ENCODE data around the gene MEGF11.

Gene MEGF11

DNA sequence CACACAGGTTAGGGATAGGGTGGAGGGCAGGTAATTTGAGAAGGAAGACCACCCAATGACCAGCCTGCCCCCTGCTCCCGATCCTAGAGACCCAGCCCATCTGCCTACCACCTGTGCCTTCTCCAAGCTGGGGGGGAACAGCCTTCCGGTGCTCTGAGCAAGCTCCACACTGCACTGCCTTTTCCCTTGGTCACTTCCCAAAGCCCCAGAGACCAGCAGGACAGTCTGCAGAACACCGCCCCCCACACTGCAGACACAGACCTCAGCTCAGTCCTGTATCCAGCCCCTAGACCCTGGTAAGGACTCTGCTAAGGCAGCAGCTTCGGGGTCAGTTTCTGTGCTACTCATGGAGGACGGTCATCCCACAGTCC lies 156.9 kb downstream of the MEGF11 start (continued):
- TF ChIP-seq, protein P1, sequence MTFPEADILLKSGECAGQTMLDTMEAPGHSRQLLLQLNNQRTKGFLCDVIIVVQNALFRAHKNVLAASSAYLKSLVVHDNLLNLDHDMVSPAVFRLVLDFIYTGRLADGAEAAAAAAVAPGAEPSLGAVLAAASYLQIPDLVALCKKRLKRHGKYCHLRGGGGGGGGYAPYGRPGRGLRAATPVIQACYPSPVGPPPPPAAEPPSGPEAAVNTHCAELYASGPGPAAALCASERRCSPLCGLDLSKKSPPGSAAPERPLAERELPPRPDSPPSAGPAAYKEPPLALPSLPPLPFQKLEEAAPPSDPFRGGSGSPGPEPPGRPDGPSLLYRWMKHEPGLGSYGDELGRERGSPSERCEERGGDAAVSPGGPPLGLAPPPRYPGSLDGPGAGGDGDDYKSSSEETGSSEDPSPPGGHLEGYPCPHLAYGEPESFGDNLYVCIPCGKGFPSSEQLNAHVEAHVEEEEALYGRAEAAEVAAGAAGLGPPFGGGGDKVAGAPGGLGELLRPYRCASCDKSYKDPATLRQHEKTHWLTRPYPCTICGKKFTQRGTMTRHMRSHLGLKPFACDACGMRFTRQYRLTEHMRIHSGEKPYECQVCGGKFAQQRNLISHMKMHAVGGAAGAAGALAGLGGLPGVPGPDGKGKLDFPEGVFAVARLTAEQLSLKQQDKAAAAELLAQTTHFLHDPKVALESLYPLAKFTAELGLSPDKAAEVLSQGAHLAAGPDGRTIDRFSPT (tag by site-specific recombination; IDR thresholded peaks at IDR 0.05), result no peak
- no peak for TF ChIP-seq ZNF341 (tag by site-specific recombination; IDR thresholded peaks at IDR 0.05; ENCODE audit: low read depth)
- no peak for TF ChIP-seq ZNF214 (tag by site-specific recombination; IDR thresholded peaks at IDR 0.05; ENCODE audit: borderline replicate concordance)
- no peak for TF ChIP-seq ZFP37 (tag by site-specific recombination; IDR thresholded peaks at IDR 0.05)
- no peak for TF ChIP-seq ZSCAN23 (tag by site-specific recombination; IDR thresholded peaks at IDR 0.05)
- TF ChIP-seq, protein P2, sequence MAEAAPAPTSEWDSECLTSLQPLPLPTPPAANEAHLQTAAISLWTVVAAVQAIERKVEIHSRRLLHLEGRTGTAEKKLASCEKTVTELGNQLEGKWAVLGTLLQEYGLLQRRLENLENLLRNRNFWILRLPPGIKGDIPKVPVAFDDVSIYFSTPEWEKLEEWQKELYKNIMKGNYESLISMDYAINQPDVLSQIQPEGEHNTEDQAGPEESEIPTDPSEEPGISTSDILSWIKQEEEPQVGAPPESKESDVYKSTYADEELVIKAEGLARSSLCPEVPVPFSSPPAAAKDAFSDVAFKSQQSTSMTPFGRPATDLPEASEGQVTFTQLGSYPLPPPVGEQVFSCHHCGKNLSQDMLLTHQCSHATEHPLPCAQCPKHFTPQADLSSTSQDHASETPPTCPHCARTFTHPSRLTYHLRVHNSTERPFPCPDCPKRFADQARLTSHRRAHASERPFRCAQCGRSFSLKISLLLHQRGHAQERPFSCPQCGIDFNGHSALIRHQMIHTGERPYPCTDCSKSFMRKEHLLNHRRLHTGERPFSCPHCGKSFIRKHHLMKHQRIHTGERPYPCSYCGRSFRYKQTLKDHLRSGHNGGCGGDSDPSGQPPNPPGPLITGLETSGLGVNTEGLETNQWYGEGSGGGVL (tag by site-specific recombination; IDR thresholded peaks at IDR 0.05), result no peak
- TF ChIP-seq ZNF664 (tag by site-specific recombination; IDR thresholded peaks at IDR 0.05), result no peak
- no peak for TF ChIP-seq ZNF19 (tag by site-specific recombination; IDR thresholded peaks at IDR 0.05; ENCODE audit: low read depth)

DNA sequence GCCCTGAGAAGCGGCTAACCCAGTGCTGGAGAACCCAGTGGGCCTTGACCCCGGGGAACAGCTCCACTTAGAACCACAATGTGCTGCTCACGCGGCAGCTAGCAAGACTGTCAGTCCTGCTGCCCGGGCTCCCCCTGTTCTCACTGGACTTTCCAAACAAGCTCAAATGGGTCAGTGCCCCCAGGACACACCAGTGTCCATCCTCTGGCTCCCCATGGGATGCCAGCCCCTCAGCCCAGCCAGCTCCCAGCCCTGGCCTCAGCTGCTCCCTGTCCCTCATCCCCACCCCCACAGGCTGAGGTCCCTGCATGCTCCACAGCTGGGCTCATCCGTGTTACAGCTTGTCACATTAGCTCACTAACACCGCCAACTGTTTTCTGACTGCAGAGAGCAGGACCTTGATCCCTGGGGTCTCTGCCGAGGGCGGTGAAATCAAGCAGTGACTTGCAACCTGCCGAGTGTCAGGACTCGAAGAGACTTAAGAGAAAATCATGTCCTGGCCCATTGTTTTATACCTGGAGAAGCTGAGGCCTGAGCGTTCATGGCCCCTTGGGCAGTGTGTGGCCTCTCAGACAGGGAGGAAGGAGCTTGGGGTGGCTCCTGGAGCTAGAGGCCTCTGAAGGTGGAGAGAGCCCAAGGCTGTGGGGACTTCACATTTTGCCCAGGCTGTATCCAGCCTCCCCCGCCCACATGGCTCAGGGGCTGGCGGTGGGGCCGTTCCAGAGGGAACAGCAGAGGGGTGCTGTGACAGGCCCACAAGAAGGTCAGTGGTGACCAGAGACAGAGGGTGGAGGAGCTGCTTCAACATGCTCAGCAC lies 157.5 kb downstream of the MEGF11 start:
- no peaks in the 10 kb centered on the region for H3K4me1 ChIP-seq (ENCODE audit: control insufficient read depth, insufficient read depth, low read length)
- ChIA-PET CTCF (interaction anchor here (0.6 kb wide), 1 partner anchor 179 kb away, joined by 3 read pairs; no protein-coding TSS in a partner anchor), POLR2A (no interaction called here)
- no peaks in the 10 kb centered on the region for H3K36me3 ChIP-seq (ENCODE audit: control insufficient read depth in 2 of 2, insufficient read depth in 1 of 2, low read length in 2 of 2)
- no peak overlapping the region for H3K27ac ChIP-seq (ENCODE audit: extremely low read depth, low read depth, low read length)
- peak; percentile 69 for TF ChIP-seq ZNF341 (tag by site-specific recombination; IDR thresholded peaks at IDR 0.05; ENCODE audit: low read depth)
- TF ChIP-seq ZNF221 (tag by site-specific recombination; IDR thresholded peaks at IDR 0.05; ENCODE audit: borderline replicate concordance), result no peak
- no peak for TF ChIP-seq ZNF292 (tag by site-specific recombination; IDR thresholded peaks at IDR 0.05; ENCODE audit: borderline replicate concordance, low read depth)
- TF ChIP-seq ZIC2 (tag by site-specific recombination; IDR thresholded peaks at IDR 0.05), result peak; percentile 79
- TF ChIP-seq HOXD13 (CRISPR knock-in tag; IDR thresholded peaks at IDR 0.05; ENCODE audit: borderline replicate concordance), result no peak
- TF ChIP-seq ZNF596 (tag by site-specific recombination; IDR thresholded peaks at IDR 0.05), result no peak
- TF ChIP-seq, protein P3, sequence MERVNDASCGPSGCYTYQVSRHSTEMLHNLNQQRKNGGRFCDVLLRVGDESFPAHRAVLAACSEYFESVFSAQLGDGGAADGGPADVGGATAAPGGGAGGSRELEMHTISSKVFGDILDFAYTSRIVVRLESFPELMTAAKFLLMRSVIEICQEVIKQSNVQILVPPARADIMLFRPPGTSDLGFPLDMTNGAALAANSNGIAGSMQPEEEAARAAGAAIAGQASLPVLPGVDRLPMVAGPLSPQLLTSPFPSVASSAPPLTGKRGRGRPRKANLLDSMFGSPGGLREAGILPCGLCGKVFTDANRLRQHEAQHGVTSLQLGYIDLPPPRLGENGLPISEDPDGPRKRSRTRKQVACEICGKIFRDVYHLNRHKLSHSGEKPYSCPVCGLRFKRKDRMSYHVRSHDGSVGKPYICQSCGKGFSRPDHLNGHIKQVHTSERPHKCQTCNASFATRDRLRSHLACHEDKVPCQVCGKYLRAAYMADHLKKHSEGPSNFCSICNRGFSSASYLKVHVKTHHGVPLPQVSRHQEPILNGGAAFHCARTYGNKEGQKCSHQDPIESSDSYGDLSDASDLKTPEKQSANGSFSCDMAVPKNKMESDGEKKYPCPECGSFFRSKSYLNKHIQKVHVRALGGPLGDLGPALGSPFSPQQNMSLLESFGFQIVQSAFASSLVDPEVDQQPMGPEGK (tag by site-specific recombination; IDR thresholded peaks at IDR 0.05), result no peak
- no peak for TF ChIP-seq ZNF830 (tag by site-specific recombination; IDR thresholded peaks at IDR 0.05; ENCODE audit: low read depth)
- no peak for TF ChIP-seq ZNF223 (tag by site-specific recombination; IDR thresholded peaks at IDR 0.05)
- TF ChIP-seq ZBTB20 (tag by site-specific recombination; IDR thresholded peaks at IDR 0.05), result no peak
- TF ChIP-seq ZNF544 (tag by site-specific recombination; IDR thresholded peaks at IDR 0.05), result no peak
- no peak for TF ChIP-seq GFI1B (tag by site-specific recombination; IDR thresholded peaks at IDR 0.05)
- no peak for TF ChIP-seq ZNF350 (tag by site-specific recombination; IDR thresholded peaks at IDR 0.05)
- TF ChIP-seq, protein P4, sequence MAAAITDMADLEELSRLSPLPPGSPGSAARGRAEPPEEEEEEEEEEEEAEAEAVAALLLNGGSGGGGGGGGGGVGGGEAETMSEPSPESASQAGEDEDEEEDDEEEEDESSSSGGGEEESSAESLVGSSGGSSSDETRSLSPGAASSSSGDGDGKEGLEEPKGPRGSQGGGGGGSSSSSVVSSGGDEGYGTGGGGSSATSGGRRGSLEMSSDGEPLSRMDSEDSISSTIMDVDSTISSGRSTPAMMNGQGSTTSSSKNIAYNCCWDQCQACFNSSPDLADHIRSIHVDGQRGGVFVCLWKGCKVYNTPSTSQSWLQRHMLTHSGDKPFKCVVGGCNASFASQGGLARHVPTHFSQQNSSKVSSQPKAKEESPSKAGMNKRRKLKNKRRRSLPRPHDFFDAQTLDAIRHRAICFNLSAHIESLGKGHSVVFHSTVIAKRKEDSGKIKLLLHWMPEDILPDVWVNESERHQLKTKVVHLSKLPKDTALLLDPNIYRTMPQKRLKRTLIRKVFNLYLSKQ (tag by site-specific recombination; IDR thresholded peaks at IDR 0.05; ENCODE audit: borderline replicate concordance), result no peak
- no peak for TF ChIP-seq ZFP3 (tag by site-specific recombination; IDR thresholded peaks at IDR 0.05; ENCODE audit: low read depth)
- no peak overlapping the region for H3K4me3 ChIP-seq (ENCODE audit: low read depth, low read length)
- H3K9me3 ChIP-seq (ENCODE audit: control insufficient read depth, insufficient read depth, low read depth, low read length), result no peaks in the 10 kb centered on the region
